ENCODE results near the gene TMEM229A.
"Not testable (repeated sequence)": the region's sequence is repeated elsewhere in the genome, so short reads cannot be mapped to it uniquely, and the experiment has no call there.

TMEM229A gene

DNA sequence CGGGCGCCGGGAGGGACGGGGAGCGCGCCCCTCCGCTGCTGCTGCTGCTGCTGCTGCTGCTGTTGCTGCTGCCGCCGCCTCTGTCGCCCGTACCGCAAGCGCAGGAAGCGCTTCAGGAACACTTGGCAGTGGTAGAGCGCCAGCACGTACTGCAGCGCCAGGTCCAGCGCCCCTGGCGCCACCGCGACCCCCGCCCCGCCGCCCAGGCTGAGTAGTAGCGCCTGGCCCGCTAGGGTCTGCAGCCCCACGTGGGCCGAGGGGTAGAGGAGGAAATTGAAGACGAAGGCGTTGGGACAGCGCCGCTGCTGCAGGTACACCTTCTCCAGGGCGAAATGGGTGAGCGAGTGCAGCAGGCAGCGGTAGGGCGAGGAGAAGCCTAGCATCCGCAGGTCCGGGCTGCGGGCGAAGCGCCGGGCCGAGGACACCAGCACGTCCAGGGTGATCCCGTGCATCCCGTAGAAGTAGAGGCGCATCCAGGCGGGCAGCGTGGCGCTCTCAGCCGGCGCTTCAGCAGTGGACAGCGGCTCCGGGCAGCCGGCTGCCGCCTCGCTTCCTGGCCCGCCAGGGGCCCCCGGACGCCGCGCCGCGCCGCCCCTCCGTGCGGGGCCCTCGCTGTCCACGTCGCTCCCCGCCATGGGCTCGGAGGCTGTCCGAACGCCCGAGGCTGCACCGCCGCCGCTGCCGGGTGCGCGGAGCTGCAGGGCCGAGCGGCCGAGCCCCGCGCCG is at the start of gene TMEM229A:
TSS of gene TMEM229A (minus strand) at position 699 of the 726 bp plus-strand sequence. CDS start at position 635, 64 bp downstream.
- no peak for DNase-seq

DNA sequence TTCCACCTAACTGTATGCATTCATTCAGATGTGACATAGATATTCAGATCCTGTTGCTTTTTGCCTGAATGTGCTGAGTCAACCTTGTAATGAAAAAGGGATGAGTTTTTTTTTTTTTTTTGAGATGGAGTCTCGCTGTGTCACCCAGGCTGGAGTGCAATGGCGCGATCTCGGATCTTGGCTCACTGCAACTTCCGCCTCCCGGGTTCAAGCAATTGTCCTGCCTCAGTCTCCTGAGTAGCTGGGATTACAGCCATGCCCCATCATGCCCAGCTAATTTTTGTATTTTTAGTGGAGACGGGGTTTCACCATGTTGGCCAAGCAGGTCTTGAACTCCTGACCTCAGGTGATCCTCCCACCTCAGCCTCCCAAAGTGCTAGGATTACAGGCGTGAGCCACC is 49.4 kb upstream of the TMEM229A start:
- not testable (repeated sequence) for DNase-seq

DNA sequence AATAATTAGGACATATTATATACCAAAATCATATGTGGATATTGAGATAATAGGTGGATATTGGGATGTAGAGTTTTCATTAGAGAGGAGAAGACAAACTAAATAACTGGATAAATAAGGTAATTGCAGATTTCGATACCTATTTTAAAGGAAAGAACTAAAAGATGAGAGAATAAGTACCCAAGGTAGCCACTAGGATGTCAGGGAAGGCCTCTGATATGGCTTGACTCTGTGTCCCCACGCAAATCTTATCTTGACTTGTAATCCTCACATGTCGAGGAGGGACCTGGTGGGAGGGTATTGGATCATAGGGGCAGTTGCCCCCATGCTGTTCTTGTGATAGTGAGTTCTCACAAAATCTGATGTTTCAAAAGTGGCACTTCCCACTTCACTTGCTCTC is 44.7 kb upstream of the TMEM229A start:
- DNase-seq: no peak

DNA sequence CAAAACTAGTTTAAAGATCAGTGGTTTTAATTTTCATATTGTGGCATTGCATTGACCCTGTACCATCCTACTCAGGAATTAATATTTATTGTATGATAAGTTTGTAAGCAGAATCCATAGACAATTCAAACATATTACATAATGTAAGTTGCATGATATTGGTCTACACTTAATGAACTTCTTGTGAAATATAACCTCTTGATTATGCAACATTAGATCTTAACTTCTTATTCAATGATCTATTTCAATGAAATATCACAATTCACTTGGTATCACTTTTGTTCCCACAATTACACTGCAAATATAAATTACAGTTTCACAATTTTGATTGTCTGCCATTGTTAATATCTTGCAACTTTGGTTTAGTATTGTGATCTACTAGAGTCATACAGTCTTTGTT is 44.0 kb upstream of the TMEM229A start:
- no peak for DNase-seq

DNA sequence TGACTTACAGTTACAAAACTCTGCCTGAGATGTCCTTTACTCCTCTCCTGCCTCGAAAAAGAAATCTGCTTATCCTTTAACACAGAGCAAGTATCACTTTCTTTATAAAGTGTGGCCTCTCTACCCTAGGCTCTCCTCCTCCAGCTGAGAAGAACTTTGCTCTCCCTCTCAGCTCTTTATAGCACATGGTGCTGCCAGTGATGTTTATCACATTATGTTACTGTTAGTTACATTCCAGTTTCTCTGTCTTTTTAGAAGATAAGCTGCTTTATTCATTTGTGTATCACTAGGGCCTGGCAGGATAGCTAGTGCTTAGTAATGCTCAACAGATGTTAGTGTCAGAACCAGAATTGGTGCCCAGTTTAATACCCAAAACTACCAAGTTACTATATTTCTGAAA is 41.1 kb upstream of the TMEM229A start:
- DNase-seq: no peak

DNA sequence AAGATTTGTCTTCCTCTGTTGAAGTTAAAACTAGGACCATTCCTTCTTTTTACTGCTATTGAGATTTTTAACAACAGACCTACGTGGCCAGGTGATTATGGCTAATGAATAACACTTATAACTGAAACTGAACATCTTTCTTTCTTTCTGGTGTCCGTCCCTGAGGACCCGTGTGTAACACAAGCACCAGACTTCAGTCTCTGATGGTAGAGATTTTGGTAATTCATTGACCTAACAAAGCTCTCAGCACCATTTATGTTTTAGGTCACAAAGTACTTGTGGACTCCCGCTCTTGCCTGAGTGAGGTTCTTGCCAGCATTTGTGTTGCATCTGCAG is 40.4 kb upstream of the TMEM229A start:
- no peak for DNase-seq

DNA sequence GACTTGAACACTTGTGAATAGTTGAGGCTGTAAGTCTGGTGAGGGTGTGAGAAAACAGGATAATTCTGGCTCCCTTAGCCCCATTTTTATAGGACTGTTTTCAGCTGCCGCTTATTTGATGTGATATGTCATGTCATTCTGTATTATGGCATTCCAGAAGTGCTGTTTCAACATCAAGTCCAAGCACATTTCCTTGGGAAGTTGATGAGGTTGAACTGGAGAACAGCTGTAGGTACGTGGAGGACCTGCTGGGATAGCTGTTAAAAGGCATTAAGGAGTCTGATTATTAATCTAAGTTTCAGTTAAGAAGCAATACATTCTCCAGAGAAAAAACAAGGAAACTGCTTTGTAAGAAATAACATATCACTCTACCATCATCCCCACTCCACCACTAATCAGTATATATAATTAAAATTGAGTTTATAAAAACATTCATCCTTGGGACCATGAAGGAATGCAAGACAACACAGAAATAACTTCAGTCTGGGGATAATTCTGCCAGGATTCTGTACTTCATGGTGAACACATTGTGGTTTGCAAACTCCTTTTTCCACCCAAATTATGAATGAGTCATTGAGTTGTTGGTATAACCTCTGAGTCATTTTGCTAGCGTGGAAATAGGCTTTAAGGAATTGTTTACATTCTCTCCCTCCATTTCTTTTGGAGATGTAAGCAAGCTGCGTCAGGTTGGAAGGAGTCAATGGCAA is 39.9 kb upstream of the TMEM229A start:
- DNase-seq: no peak

DNA sequence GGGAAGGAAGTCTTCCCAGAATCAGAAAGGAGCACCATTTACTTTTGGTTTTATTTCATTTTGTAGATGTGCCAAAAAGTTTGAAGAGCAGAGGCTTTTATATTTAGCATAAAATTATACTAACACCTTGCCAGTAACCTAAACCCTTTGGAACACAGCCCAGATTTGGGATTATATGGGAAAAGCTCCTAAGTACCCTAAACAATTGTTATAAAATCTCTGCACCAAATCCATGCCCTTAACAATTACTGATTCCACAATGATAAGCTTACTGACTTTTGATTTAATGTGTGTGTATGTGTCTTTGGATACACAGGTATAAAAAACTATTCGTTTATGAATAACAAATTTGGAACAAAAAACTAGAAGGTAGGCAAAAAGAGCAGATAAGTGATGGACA is 39.0 kb upstream of the TMEM229A start:
- DNase-seq: no peak

DNA sequence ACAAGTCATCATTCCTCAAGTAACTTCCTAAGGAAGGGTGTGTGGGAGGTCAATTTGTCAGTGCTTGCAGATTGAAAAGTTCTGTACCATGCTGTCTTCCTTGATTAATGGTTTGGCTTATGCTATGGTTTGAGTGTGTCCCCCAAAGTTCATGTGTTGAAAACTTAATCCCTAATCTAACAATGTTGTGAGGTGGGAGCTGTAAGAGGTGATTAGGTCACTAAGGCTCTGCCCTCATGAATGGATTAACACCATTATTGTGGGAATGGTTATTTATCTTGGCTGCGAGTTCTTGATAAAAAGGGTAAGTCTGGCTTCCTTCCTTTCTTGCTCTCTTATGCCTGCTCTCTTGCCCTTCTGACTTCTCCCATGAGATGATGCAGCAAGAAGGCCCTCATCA is 29.3 kb upstream of the TMEM229A start:
- DNase-seq: no peak

DNA sequence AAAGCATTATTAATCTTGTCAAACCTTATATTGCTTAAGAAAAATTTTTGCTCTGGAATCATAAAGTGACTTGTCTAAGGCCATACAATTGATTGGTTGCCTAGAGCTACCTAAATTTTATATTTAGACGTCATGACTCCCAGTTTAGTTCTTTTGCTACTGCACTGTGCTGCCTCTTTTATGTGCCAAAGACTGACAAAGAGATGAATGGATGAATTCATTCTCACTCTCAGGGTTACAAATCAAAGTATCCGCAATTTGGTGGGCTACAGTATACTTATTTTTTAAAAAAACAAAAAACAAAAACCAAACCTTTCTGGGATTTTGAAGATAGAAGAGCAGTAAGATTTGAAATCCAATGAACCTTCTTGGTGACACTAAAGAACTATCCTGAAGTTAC is 27.7 kb upstream of the TMEM229A start:
- no peak for DNase-seq

DNA sequence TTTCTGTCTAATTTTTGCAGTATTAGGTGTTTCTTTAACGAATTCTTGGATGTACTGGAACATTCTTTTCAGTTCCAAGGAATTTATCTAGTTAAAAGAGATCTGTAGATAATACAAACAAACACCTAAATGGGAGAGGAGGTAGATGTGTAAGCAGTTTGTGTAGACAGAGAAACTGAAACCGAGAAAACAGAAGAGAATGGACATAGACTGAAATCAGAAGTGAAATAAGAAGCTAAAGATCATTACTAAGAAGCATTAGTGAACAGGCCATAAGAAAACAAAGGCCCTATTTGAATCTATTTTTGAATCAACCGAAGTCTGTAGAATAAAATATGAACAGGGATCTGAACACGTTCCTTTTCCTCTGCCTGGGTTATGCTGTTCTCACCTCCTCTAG is 26.5 kb upstream of the TMEM229A start:
- no peak for DNase-seq

DNA sequence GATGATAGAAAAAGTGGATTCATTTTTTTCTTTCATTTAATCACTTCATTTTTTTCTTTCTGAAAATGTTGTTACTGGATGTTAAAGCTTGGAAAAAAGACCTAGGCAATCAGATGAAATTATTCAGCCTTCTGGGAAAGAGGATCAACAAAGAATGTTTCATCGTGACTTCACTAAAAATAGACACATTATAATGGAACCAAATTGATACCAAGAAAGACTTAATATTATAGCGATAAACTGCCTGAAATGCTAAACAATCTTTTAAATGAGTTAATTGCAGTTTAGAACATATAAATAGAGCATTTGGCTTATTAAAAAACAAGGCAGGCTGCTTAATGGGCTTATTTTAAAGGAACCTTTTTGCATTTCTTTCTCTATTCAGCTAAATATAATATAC is 25.6 kb upstream of the TMEM229A start:
- DNase-seq: no peak

DNA sequence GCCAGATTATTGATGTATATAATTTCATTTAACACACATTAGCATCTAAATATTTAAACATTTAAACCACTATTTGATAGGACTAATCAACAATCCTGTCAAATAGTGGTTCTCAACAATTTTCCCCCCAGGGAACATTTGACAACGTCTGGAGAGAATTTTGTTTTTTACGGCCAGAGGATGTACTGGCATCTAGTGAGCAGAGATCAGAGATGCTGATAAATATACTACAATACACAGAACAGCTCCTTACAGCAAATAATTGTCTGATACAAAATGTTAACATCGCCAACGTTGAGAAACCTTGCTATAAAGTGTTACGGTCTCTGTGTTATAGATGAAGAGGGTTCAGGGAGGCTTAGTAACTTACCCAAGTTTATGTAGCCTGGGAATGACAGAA is 25.0 kb upstream of the TMEM229A start:
- DNase-seq: no peak

DNA sequence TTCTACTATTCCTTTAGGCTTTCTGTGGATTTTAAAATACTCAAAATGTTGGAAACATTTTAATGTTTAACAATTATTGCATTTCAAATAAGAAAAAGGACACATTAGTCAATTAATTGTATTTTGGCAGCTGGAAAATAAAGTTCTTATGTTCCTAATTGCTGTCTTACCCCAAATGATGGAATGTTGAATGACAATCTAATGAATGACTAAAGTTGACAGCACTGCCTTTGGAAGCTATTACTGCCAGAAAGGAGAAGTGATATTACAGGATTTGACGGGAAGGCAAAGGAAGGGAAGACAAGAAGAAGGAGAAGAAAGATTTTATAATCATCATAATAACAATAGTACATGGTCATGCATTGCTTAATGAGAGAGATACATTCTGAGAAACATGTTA is 23.4 kb upstream of the TMEM229A start:
- DNase-seq: no peak

DNA sequence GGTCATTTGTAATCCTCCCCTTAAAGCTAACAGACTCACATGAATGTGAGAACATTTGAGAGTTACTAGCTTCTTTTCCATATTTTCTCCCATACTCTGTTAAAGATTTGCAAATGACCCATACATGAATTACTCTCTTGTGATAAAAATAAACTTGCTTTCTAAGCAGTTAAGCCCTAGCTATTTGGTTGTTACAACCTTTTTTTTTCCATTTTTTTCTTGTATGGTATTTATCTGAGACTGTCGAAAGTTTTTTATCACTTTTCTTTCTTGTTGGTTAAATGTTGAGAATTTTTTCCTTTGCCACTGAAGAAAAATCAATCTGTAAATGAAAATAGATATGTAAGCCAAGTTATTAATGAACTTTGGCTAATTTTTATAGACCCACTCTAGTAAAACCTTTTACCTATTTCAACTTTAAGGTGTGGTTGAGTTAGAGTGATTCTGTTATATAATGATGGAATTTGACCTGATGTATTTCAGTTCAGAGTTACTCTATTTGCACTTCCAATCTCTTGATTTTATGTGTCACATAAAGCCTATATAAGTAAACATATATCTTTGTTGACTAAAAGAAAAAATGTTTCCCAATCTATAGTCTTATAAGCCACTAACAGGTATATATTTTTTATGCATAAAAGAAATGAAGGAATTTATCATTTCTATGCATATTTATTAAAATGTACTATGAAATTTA is 19.0 kb upstream of the TMEM229A start:
- DNase-seq: no peak

DNA sequence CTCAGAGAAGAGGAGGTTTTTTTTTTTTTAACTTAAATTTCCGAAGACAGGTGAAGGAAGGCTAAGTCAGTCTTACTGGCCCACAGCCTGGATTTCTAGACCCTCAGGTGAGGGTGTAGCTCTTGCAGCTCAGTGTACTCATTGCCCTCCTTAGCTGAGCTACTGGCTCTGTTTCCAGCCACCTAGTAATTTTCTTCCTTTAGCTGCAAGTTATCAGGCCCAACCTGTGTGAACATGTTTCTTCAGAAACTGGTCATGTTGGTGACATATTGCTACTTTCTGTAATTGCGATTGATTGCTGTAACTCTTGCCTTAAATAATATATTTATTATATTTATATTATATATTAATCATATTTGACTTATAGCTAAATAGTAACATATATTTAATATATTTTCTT is 10.0 kb upstream of the TMEM229A start:
- no peak for DNase-seq

DNA sequence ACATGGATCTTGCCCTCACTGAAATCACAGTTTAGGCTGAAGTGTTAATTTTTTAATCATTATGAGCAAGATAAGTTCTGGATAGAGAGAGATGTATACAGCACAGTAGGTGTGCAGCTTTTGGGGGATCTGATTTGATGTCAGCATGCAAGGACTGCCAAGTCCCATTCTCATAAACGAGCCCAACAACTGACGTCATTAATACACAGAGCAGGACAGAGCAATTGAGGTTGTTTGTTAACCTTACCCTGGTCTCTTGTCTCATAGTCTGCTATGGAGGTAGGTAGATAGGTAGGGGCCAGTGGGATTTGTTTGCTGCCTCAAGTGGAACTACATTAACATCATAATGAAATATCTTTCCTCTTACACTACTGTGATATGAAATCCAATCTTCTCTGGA is 8.6 kb upstream of the TMEM229A start:
- no peak for DNase-seq

DNA sequence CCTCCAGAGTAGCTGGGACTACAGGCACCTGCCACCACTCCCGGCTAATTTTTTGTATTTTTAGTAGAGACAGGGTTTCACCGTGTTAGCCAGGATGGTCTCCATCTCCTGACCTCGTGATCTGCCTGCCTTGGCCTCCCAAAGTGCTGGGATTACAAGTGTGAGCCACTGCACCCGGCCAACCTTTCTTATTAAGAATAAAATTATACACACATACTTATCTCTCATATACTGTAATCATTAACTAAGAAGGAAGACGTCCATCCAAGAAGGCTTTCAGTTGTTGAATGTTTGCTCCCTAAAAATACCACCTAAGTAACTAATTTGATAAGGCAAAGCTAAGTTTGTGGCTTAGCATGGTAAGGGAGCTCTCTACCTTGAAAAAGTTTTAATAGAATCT is 5.0 kb upstream of the TMEM229A start:
- not testable (repeated sequence) for DNase-seq

DNA sequence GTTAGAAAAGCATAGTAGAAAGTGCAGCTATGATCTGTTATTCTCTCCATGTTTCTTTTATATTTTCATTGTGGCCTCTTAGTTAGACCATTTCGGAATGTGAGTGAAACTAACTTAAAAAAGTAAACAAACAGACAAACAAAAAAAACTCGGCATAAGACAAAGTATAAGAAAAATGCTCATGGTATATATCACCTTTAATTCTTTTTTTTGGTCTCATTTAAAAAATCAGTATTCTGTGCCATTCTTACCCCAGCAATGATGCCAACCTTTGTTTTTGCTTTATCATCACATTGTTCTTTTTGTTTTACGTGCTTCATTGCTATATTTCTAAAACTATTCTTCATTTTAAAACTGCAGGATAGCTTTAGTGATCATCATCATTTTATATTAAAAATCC is 2.8 kb upstream of the TMEM229A start:
- no peak for DNase-seq

DNA sequence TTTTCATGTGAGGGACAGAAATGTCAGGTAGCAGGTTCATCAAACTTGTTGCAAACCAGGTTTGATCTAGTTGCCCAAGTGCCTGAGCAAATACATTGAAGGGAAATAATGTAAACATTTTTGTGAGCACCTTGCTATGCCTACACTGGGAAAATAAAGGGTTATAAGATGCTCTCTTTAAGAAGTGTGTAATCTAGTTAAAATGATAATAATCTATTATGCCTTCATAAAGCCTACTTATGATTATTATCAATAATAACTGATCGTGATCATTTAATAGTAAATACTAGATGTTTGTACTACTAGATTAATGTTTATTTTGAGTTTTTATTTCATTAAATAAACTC is 1.9 kb upstream of the TMEM229A start:
- no peak for DNase-seq

DNA sequence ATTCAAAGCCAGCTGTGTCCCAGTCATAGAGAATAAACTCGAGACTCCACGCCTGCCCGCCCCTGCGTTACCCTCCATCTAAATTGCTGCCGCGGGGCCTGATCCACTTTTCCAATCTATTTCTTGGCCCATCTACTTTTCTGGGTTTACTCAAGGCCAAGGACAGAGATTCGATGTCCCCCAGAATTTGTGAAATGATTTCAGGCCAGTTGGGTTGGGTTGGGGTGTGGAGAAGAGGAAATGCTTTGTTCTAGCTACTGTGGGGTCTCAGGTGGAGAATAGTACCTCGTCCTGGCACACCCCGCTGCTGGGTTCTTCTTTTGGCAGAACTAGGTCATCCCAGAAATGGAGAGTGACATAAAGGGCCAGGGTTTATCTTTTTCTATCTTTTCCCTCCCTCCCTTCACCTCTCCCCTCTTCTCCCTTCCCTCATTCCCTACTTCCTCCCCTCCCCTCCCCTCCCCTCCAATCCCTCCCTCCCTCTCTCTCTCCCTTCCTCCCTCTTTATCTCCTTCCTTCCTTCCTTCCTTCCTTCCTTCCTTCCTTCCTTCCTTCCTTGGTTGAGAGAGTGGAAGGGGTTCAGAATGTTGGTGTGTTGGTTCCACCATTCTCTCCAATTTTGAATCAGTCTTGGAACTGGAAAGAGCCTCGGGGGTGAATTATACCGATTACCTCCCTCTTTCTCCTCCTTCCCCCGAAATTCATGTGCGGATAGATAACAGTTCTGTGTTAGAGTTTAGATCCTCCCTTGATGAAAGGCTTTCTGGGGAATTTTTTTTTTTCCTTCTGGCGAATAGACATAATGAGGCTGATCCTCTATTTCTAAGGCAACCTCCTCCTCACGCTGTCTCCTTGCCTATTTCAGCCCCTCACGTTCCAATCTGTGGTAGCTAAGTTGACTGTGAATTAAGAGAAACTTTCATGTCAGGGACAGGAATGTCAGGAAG is 1.2 kb upstream of the TMEM229A start:
- no peak for DNase-seq

DNA sequence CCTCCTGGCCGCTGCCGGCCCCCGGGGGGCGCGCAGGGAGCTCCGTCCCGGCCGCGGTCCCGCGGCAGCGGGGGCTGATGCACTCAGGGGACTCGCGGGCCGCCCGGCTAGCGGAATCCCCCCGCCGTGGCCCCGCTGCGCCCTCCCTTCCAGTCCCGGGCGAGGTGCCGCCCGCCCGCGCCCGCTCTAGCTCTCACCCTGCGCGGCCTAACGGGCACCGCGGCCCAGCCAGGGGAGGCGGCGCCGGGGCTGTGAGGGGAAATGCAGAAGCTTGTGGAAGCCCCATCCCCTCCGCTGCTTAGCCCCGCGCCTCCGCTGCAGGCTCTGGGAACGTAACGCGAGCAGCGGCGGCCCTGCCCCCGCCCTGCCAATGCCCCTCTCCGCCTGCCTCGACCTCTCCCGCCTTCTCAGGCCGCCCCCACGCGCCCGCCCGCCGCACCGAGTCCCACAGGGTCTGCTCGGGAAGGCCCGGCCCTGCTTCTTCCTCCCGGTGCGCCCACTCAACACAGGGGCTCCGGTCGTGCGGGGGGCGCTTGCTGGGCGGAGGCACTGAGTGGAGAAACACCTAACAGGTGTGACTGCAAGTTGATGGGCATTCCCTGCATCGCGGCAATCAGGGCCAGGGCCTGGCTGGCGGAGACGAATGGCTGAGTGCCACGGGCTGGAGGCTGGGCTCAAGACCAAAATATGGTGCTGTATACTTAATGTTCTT is 384 bp upstream of the TMEM229A start:
- DNase-seq: no peak

DNA sequence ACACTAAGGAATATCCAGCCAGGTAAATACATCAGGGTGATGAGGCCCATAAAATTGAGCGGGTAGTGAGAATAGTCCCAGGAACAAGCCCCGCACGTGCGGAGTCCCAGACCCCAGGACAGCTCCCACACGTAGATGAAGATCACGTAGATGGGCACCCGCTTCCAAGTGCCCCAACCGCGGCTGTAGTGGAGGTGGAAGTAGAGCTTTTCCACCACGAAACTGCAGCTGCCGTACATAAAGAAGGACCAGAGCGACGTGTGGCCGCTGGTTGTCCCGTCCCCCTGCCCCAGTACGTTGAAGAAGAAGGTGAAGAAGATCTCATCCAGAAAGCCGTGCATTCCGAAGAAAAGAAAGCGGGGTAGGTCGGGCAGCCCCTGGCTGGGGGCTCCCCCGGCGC is 948 bp downstream of the TMEM229A start:
- no peak for DNase-seq
